HepG2 (cell line): ENCODE results near the gene B3GNT9. TPM values are rescaled to one million over a fixed set of nuclear protein-coding genes. Genes with fewer than 3 reads are reported as not detected.

Experiments
- ATF5 ChIP-seq: sonication (generic); formaldehyde crosslinking; IDR thresholded peaks from 2 replicates; pipeline ENCODE4 v1.4.0; 2020; ENCODE audit warnings: mild to moderate bottlenecking, low read depth, missing genetic modification reagents
- BRF2 ChIP-seq: sonication (generic); formaldehyde crosslinking; IDR thresholded peaks from 2 replicates; pipeline ENCODE4 v1.8.1; 2022; ENCODE audit warnings: mild to moderate bottlenecking, missing genetic modification reagents
- CREB3 ChIP-seq: sonication (generic); formaldehyde crosslinking; IDR thresholded peaks from 2 replicates; pipeline ENCODE4 v1.5.0; 2020; ENCODE audit warnings: missing genetic modification reagents
- DZIP1 ChIP-seq: sonication (generic); formaldehyde crosslinking; IDR thresholded peaks from 2 replicates; pipeline ENCODE4 v1.5.0; 2020; ENCODE audit warnings: mild to moderate bottlenecking, missing genetic modification reagents
- ETV6 ChIP-seq: sonication (generic); formaldehyde crosslinking; conservative IDR thresholded peaks from 2 replicates; pipeline ENCODE4 v1.4.0; 2020; ENCODE audit warnings: missing genetic modification reagents
- HNF1B ChIP-seq: sonication (generic); formaldehyde crosslinking; IDR thresholded peaks from 2 replicates; pipeline ENCODE4 v1.5.1; 2020; ENCODE audit warnings: mild to moderate bottlenecking, moderate library complexity, missing genetic modification reagents
- MAZ ChIP-seq, 2 experiments: sonication (generic) in 1 of 2; formaldehyde crosslinking in 1 of 2; IDR thresholded peaks; 2 replicates each; pipeline versions ENCODE4 v1.5.0 to v1.6.1; 2012 to 2020; ENCODE audit warnings: low read depth in 2 of 2, mild to moderate bottlenecking in 2 of 2, borderline replicate concordance in 1 of 2, improper control_type of control experiment in 1 of 2, low read length in 1 of 2, missing genetic modification reagents in 1 of 2, moderate library complexity in 1 of 2
- PRMT3 ChIP-seq: sonication (generic); formaldehyde crosslinking; IDR thresholded peaks from 2 replicates; pipeline ENCODE4 v1.8.1; 2022; ENCODE audit warnings: low read depth, mild to moderate bottlenecking, moderate library complexity, missing genetic modification reagents, borderline replicate concordance
- ZMYM2 ChIP-seq: sonication (generic); formaldehyde crosslinking; IDR thresholded peaks from 2 replicates; pipeline ENCODE4 v1.8.0; 2022; ENCODE audit warnings: mild to moderate bottlenecking, missing genetic modification reagents
- ZNF281 ChIP-seq: sonication (generic); formaldehyde crosslinking; IDR thresholded peaks from 2 replicates; pipeline ENCODE4 v1.4.0; 2020; ENCODE audit warnings: missing genetic modification reagents, borderline replicate concordance
- ZNF3 ChIP-seq: IDR thresholded peaks from 2 replicates; pipeline ENCODE4 v1.7.0; 2017; ENCODE audit warnings: inconsistent platforms
- ZNF543 ChIP-seq: sonication (generic); formaldehyde crosslinking; IDR thresholded peaks from 2 replicates; pipeline ENCODE4 v1.4.0; 2020; ENCODE audit warnings: mild to moderate bottlenecking, missing genetic modification reagents
- ZNF562 ChIP-seq: sonication (generic); formaldehyde crosslinking; IDR thresholded peaks from 2 replicates; pipeline ENCODE4 v1.8.0; 2022; ENCODE audit warnings: missing genetic modification reagents, borderline replicate concordance
- ZNF569 ChIP-seq: sonication (generic); formaldehyde crosslinking; IDR thresholded peaks from 2 replicates; pipeline ENCODE4 v1.5.0; 2020; ENCODE audit warnings: mild to moderate bottlenecking, missing genetic modification reagents, moderate library complexity, borderline replicate concordance
- ZNF839 ChIP-seq: sonication (generic); formaldehyde crosslinking; IDR thresholded peaks from 2 replicates; pipeline ENCODE4 v1.4.0; 2020; ENCODE audit warnings: missing genetic modification reagents, mild to moderate bottlenecking, borderline replicate concordance
- polyA plus RNA-seq, 8 experiments: library from polyadenylated mRNA; depleted of rRNA in 3 of 8; stranded (reverse) in 7 of 8; unstranded in 1 of 8; fragments of >200 nt; fragmentation: Illumina TruSeq in 4 of 8; extraction: Trizol in 4 of 8; gene quantifications; 2 replicates each; pipeline versions ENCODE4 v1.2.1 to v1.2.3, GENCODE V29; 2011 to 2016; ENCODE audit warnings: low read depth in 4 of 8, missing spikeins in 1 of 8, mixed read lengths in 1 of 8; ENCODE audit not compliant: insufficient read depth in 1 of 8
- total RNA-seq, 5 experiments: library from RNA; depleted of rRNA; stranded (reverse); fragments of >200 nt; fragmentation: Illumina TruSeq; extraction: Trizol; gene quantifications; 2 replicates each; pipeline ENCODE4 v1.2.3, GENCODE V29; 2016; ENCODE audit warnings: low read depth in 1 of 5

B3GNT9 gene
- total and polyA plus RNA-seq, 2 of the 13 experiments (the other 11 are each of a cell fraction or from before 2014, with no cell fraction given): 1.5 to 3.1 TPM

GRCh38 chr16:67155295-67156142 lies 4.7 kb upstream of the B3GNT9 start (continued):
- peak; percentile 46; the same call in 1 of the 2 replicates for TF ChIP-seq MAZ (IDR thresholded peaks at IDR 0.05; ENCODE audit: borderline replicate concordance, low read depth, low read length)
- peak; percentile 69 for TF ChIP-seq MAZ (CRISPR knock-in tag; IDR thresholded peaks at IDR 0.05; ENCODE audit: low read depth)
- no peak for TF ChIP-seq ZMYM2 (CRISPR knock-in tag)
- TF ChIP-seq ZNF839 (CRISPR knock-in tag): no peak
- no peak for TF ChIP-seq ZNF562 (CRISPR knock-in tag)
- TF ChIP-seq ETV6 (CRISPR knock-in tag): 0 out of 2 replicates have a peak, but pooled peaks have one; percentile 35
- TF ChIP-seq HNF1B (CRISPR knock-in tag): no peak
- no peak for TF ChIP-seq BRF2 (CRISPR knock-in tag)
- TF ChIP-seq ZNF569 (CRISPR knock-in tag): no peak
- no peak for TF ChIP-seq DZIP1 (CRISPR knock-in tag)
- TF ChIP-seq CREB3 (CRISPR knock-in tag): 0 out of 2 replicates have a peak, but pooled peaks have one; percentile 20
- TF ChIP-seq ZNF543 (CRISPR knock-in tag): peak; percentile 76; the same call in 1 of the 2 replicates
- no peak for TF ChIP-seq PRMT3 (CRISPR knock-in tag)
- no peak for TF ChIP-seq ZNF281
- TF ChIP-seq ATF5 (CRISPR knock-in tag): 0 out of 2 replicates have a peak, but pooled peaks have one; percentile 84
- TF ChIP-seq ZNF3 (CRISPR knock-in tag): no peak
